Heart left ventricle (tissue), 16 donors: Measurements from ENCODE around the gene MIDN. TPM values are rescaled to one million over a fixed set of nuclear protein-coding genes. Genes with fewer than 3 reads are reported as not detected.

ENCODE experiments used
- ATAC-seq, 4 donors: fragments of 200-7000 bp; cut with Tn5 transposase; one replicate each; pipeline ENCODE4 v1.9.1; 2020 to 2022; ENCODE audit warnings: moderate library complexity in 4 of 4, mild to moderate bottlenecking in 3 of 4, moderate number of reproducible peaks in 1 of 4
- DNase-seq, 5 donors: peaks; one replicate each; pipeline ENCODE4 v3.0.0-alpha.2; 2020
- H3K27ac ChIP-seq, 12 donors: fragments of 200-600 bp; sonication (generic) in 4 of 12; one replicate each; pipeline versions ENCODE4 v1.5.0 to v1.8.0; 2016 to 2022; ENCODE audit warnings: mild to moderate bottlenecking in 2 of 12
- H3K27me3 ChIP-seq, 9 donors: fragments of 200-600 bp; sonication (generic) in 2 of 9; one replicate each; pipeline versions ENCODE4 v1.5.1 to v1.8.0; 2016 to 2022; ENCODE audit warnings: mild to moderate bottlenecking in 3 of 9
- H3K36me3 ChIP-seq, 9 donors: fragments of 200-600 bp; sonication (generic) in 2 of 9; one replicate each; pipeline versions ENCODE4 v1.5.0 to v1.8.0; 2018 to 2022; ENCODE audit warnings: mild to moderate bottlenecking in 2 of 9
- H3K4me1 ChIP-seq, 12 donors: fragments of 200-600 bp; sonication (generic) in 4 of 12; one replicate each; pipeline versions ENCODE4 v1.5.0 to v1.8.0; 2016 to 2022; ENCODE audit warnings: mild to moderate bottlenecking in 3 of 12
- H3K4me3 ChIP-seq, 12 donors: fragments of 200-600 bp; sonication (generic) in 4 of 12; one replicate each; pipeline versions ENCODE4 v1.5.0 to v1.8.0; 2017 to 2022; ENCODE audit warnings: mild to moderate bottlenecking in 9 of 12, moderate library complexity in 4 of 12
- H3K9me3 ChIP-seq, 12 donors: fragments of 200-600 bp; sonication (generic) in 4 of 12; one replicate each; pipeline versions ENCODE4 v1.5.0 to v1.8.0; 2016 to 2022; ENCODE audit warnings: mild to moderate bottlenecking in 1 of 12
- POLR2A ChIP-seq, 2 donors: fragments of 450-650 bp; IDR thresholded peaks; one replicate each; pipeline ENCODE4 v1.6.1; 2017; ENCODE audit warnings: antibody characterized with exemption in 2 of 2, mild to moderate bottlenecking in 2 of 2, moderate library complexity in 2 of 2
- whole genome bisulfite sequencing, 4 donors: extraction: QIAGEN DNeasy Blood & Tissue Kit in 2 of 4; methylation state at CpG; one replicate each; pipeline versions ENCODE4 v1.1.5 to v1.1.7; 2013 to 2018; 5-methylcytosine and 5-hydroxymethylcytosine counted together
- intact Hi-C, 10 donors: fragments of 100-400 bp; cut with DNase I; formaldehyde crosslinking; loops; one replicate each; pipeline versions ENCODE4 v1.11.1 to v1.14.2; 2022
- polyA plus RNA-seq, 2 donors: library from polyadenylated mRNA; stranded (reverse); fragments of 200-250 nt; gene quantifications; one replicate each; pipeline ENCODE4 v1.2.3, GENCODE V29; 2013
- total RNA-seq, 9 donors: library from RNA; depleted of rRNA in 2 of 9; stranded (reverse); fragments of >200 nt in 2 of 9; fragmentation: NEBNext Ultra II Directional in 3 of 9; extraction: Animal tissue kit (Norgen Biotek cat#: 25700) in 3 of 9; gene quantifications; one replicate each; pipeline versions ENCODE4 v1.1.0 to v1.2.4, GENCODE V29; 2016 to 2023
- TF ChIP-seq, protein P1 (sequence below), 12 donors: fragments of 200-600 bp; sonication (generic) in 4 of 12; IDR thresholded peaks; one replicate each; pipeline versions ENCODE4 v1.5.0 to v1.8.0; 2018 to 2022; ENCODE audit warnings: antibody characterized with exemption in 12 of 12, mild to moderate bottlenecking in 5 of 12
- donor health status: ischemic (EF 13 %, LVEDD 7.1; RV severe dilation, severe dysfunction).
- donor health status: healthy with polysubstance abuse.
- donor health status: DM: no; HTN: yes; CAD: no.
- donor health status: DM: no; HTN: no; CAD: no.
- donor health status: ischemic (EF 25% LVEDD 6.9; RV normal size, moderate dysfunction).
- donor health status: ischemic (EF 25% LVEDD 5.7; RV mildly dilated, moderate dysfunction).
- donor health status: healthy.
- donor health status: DM: yes; HTN: yes; CAD: no.
- donor health status: ischemic (EF 35%, LVEDD 5.7; RV mildly dilated, moderate dysfunction).
- donor health status: nonischemic (EF 11% LVEDD 7.7; RV severe dilation, severe dysfunction).
- donor health status: DM: yes; HTN: yes; CAD: no.
- donor health status: PGD.
- donor health status: ischemic (EF 29% LVEDD 5.4; RV normal size, mild dysfunction).
- donor health status: nonischemic (EF 23%, LVEDD 6.1; RV moderate dilation, normal function).

The MIDN gene
- total and polyA plus RNA-seq, 11 donors: 25.8 to 115 (median 50.7) TPM

DNA sequence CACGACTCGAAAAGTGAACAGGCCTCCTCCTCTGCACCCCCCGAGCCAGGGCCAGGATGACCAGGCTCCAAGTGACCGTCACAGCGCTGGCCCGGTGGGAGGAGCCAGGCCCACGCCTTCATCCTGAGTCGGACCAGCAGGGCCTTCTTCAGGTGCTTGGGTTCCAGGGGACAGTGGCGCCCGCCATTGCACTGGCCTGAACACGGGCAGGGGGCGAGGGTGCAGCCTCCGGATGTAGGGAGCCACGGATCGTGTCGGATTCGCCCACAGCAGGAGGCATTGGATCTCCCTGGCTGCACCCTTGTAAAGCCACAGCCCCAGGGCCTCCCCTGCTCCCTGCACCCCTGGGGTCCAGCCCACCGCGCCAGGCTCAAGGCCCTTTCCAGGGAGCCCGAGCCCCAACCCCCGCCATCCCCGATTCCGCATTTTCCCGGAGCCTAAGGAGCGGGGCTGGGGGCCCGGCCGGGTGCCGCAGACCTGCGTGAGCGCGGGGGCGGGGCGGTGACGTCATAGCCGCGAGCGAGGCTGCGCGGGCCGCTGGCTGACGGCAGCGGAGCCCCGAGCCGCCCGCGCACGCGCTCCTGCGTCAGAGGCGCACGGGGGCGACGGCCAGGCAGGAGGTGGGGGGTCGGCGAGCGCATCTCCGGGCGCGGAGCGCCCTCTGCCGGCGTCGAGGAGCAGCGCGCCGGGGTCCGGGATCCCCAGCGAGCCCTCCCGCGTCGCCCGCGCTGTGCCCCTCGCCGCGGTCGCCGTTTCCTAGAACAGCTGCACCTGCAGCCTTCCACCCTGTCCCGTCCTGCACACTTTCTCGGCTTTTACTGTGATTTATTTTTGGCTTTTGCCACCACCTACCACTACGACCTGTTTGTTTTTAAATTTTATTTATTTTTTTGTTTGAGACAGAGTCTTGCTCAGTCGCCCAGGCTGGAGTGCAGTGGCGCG is 8.3 kb upstream of the MIDN start:
- peaks cover 0 to 15% (median 0%) of the 10 kb centered on the region in 9 donors for H3K27me3 ChIP-seq
- ATAC-seq (peak in 3 of 4 donors; percentile 26 to 54 (median 35)), DNase-seq (peak; percentile 91 to 95 (median 92))
- H3K4me1 ChIP-seq: peaks cover 8 to 77% (median 56%) of the 10 kb centered on the region in 12 donors
- peak overlapping the region; percentile 72 to 100 (median 96) for H3K27ac ChIP-seq
- intact Hi-C loops: loop anchor here in 5 of 10 donors (1.0 to 10.0 kb wide), 8 partner anchors 19 to 317 kb away; partner anchors contain the start of gene ARID3A (in 1 of the 5)
- WGBS, 4 donors: 10 to 28% (median 10%) methylated on average over 41 to 84 of the region's 84 CpGs
- peaks cover 0 to 3% (median 0%) of the 10 kb centered on the region in 9 donors for H3K36me3 ChIP-seq
- H3K9me3 ChIP-seq: no peaks in the 10 kb centered on the region
- H3K4me3 ChIP-seq: peak overlapping the region in 11 of 12 donors; percentile 16 to 99 (median 88)
- TF ChIP-seq, protein P1, sequence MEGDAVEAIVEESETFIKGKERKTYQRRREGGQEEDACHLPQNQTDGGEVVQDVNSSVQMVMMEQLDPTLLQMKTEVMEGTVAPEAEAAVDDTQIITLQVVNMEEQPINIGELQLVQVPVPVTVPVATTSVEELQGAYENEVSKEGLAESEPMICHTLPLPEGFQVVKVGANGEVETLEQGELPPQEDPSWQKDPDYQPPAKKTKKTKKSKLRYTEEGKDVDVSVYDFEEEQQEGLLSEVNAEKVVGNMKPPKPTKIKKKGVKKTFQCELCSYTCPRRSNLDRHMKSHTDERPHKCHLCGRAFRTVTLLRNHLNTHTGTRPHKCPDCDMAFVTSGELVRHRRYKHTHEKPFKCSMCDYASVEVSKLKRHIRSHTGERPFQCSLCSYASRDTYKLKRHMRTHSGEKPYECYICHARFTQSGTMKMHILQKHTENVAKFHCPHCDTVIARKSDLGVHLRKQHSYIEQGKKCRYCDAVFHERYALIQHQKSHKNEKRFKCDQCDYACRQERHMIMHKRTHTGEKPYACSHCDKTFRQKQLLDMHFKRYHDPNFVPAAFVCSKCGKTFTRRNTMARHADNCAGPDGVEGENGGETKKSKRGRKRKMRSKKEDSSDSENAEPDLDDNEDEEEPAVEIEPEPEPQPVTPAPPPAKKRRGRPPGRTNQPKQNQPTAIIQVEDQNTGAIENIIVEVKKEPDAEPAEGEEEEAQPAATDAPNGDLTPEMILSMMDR (IDR thresholded peaks at IDR 0.05): peak; percentile 78 to 98 (median 94)
- TF ChIP-seq POLR2A (IDR thresholded peaks at IDR 0.05): peak in 1 of 2 donors; percentile 55

DNA sequence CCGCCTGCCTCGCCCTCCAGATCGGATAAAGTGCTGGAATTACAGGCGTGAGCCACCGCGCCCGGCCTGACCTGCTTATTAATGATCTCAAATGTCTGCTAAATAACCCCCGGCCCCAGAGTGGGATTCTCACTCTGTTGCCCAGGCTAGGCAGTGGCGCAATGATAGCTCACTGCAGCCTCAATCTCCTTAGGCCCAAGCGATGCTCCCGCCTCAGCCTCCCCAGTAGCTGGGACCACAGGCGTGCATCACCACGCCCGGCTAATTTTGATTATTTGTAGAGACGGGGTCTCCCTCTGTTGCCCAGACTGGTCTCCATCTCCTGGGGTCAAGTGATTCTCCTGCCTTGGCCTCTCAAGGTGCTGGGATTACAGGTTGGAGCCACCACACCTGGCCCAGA is 7.5 kb upstream of the MIDN start:
- 62 to 68% (median 67%) methylated on average over 13 to 15 of the region's 15 CpGs for WGBS, 4 donors
- Histone ChIP-seq H3K4me3 (peak overlapping the region in 10 of 12 donors; percentile 16 to 99 (median 92)), H3K9me3 (no peaks in the 10 kb centered on the region), H3K27me3 (peaks cover 0 to 15% (median 0%) of the 10 kb centered on the region in 9 donors), H3K27ac (peak overlapping the region in 10 of 12 donors; percentile 92 to 100 (median 97)), H3K4me1 (peaks cover 10 to 86% (median 64%) of the 10 kb centered on the region in 12 donors), H3K36me3 (peaks cover 0 to 3% (median 0%) of the 10 kb centered on the region in 9 donors)
- intact Hi-C loops: loop anchor here in 4 of 10 donors (1.0 to 10.0 kb wide), 7 partner anchors 20 to 318 kb away; partner anchors contain the start of gene ARID3A (in 1 of the 4)
- DNase-seq (no peak), ATAC-seq (no peak)
- no peak for TF ChIP-seq POLR2A (IDR thresholded peaks at IDR 0.05)
- TF ChIP-seq, protein P1 (IDR thresholded peaks at IDR 0.05): no peak

DNA sequence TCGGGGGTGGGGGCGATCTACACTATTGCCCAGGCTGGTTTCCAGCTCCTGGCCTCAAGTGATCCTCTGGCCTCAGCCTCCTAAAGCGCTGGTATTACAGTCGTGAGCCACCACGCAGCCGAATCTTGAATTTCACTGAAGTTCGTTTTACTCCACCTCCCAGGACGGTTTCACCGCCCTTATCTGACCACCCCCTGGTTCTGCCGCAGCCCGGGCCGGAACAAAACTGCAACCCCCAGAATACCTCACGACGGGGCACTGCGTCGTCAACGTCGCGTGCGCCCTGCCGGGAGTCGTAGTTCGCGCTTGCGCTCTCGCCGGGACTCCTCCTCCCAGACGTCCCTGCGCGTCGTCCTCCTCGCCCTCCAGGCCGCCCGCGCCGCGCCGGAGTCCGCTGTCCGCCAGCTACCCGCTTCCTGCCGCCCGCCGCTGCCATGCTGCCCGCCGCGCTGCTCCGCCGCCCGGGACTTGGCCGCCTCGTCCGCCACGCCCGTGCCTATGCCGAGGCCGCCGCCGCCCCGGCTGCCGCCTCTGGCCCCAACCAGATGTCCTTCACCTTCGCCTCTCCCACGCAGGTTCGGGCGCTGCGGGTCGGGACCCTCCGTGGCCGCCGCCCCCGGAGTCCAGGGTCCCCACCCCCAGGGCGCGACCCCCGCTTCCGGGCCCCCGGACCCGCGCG is 6.8 kb upstream of the MIDN start, which contains the start of gene ATP5F1D:
Gene ATP5F1D, plus strand, starts transcription at position 335 of the 679 bp plus-strand sequence. Its CDS starts 100 bp downstream, at position 435.
- intact Hi-C loops: loop anchor here in 4 of 10 donors (2.0 to 10.0 kb wide), 5 partner anchors 21 to 319 kb away; partner anchors contain the start of gene ARID3A (in 1 of the 4)
- Histone ChIP-seq H3K9me3 (no peaks in the 10 kb centered on the region), H3K27ac (peak within 1 kb of the TSS; percentile 95 to 100 (median 100)), H3K36me3 (peaks cover 0 to 3% (median 0%) of the 10 kb centered on the region in 9 donors), H3K4me1 (peaks cover 10 to 86% (median 70%) of the 10 kb centered on the region in 12 donors), H3K27me3 (peaks cover 0 to 10% (median 0%) of the 10 kb centered on the region in 9 donors), H3K4me3 (peak within 1 kb of the TSS; percentile 62 to 99 (median 92))
- peak; percentile 27 to 65 (median 58) for ATAC-seq
- 0 to 1% (median 0%) methylated on average over 28 to 79 of the region's 79 CpGs for WGBS, 4 donors
- peak; percentile 95 to 98 (median 97) for DNase-seq
- TF ChIP-seq, protein P1 (IDR thresholded peaks at IDR 0.05): no peak
- TF ChIP-seq POLR2A (IDR thresholded peaks at IDR 0.05): peak in 1 of 2 donors; percentile 93
